NCI-H446 (cell line): Measurements from ENCODE around the gene ZDHHC4.

Source experiments
- DNase-seq, 2 experiments: peaks; one replicate each; lab custom pipeline; 2025; lab: John Stamatoyannopoulos, UW

Gene ZDHHC4

DNA sequence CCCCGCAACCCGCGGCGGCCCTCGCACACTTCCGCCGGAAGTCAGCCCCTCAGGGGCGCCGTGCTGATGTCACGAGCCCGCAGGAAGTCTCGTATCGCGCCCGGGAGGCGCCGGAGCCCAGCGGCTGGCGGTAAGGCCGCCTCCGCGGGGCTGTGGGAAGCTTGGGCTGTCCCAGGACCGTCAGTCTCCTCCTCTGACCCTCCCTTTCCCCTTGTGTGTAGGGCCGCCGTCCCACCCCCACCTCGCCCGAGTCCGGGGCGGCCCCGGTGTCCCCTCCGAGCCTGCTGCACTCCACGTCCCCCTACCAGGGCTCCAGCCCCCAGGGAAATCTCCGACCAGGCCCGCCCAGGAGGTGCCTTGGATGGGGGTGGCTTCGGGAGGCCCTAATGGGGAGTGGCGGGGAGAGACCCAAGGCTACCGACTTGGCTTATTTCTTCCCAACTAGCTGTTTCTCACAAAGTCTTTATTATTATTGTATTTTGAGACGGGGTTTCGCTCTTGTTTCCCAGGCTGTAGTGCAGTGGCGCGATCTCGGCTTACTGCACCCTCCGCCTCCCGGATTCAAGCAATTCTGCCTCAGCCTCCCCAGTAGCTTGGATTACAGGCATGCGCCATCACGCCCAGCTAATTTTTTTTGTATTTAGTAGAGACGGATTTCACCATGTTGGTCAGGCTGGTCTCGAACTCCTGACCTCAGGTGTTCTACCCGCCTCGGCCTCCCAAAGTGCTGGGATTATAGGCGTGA, at the start of gene ZDHHC4:
Gene ZDHHC4 (plus strand): TSS at position 86 of the 745 bp plus-strand sequence. CDS start 3,108 bp downstream, outside the sequence.
- peak; percentile 87 to 95 for DNase-seq

DNA sequence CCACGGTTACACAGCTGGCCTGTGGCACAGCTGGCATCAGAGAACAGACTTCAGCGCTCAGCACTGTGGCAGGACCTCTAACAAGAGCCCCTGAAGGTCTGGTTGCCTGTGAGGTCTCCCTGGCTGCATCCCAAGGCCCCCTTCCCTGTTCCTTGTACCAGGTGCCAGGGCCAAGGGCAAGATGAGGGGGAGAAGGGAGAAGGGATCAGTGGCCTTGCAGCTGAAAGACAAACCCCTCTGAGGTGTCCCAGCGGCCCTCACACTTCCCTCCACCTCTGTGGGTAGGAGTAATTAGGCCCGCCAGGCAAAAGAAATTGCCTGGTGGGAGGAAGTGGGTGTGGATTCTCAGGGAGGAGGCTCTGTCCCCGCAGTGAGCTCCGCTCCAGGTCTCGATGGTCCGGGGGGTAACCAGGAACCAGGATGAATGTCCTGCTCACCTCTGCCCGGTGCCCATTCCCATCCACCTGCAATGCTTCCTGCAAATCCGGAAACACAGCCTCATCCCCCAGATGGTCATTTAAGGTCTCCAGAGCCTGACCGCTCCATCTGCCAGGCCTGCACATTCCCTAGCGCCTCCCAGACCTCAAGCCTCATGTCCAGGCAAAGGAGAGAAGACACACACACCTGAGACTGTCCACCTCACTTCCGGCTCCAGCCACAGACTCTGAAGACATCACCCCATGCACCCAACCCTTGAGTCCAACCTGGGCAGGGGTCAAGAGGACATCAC, 48.7 kb upstream of the ZDHHC4 start:
- no peak for DNase-seq

DNA sequence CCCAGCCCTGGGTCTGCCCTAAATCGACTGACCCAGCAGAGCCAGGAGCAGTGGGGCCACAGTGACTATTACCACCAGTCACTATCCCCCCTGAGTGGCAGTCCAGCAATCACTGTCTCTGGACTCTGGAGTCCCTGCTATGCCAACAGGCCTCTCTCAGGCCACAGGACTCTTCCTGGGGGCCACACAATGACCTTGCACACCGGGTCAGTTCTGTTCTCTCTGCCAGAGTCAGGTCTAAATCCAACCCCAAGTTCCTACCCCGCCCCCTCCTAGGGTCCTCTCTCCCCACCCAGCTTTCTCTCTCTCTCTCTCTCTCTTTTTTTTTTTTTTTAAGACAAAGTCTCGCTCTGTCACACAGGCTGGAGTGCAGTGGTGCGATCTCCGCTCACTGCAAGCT, 47.6 kb upstream of the ZDHHC4 start:
- no peak for DNase-seq

DNA sequence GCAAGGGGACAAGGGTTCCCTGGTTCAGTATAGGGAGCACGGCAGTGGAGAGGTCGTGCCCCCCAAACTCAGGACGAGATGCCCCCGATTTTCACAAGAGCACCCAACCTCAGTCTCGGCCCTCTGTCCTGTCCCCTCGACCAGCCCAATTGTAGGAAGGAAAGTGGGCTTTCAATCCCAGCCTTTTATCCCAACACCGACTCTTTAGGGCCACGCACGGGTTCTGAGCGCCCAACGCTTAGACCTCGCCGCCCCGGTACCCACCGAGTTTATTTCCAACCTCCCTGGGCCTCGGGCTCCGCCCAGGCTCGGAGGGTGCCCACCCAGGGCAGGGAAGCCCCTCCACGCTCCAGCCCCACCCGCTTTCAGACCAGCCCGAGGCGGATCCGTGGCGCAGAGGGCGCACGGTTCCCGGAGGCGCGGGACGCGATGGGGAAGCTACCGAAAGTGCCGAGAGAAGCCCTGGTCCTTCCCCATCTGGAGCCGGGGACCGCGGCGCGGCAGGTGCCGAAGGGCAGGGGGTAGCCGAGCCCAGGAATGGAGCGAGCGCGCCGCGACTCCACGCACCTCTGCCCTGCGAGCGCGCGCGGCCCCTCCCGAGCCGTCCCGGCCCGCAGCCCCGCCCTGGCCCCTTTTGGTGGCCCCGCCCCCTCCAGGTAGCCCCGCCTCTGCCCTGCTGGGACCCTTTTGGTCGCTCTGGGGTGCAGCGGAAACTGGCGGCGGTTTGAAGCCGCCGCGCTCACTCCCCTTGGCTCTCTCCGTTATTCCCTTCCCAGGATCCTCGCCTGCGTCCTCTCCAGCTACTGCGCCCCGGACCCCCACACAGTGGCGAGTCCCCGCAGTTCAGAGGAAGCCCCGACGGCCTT, 46.4 kb upstream of the ZDHHC4 start:
- DNase-seq, result no peak

DNA sequence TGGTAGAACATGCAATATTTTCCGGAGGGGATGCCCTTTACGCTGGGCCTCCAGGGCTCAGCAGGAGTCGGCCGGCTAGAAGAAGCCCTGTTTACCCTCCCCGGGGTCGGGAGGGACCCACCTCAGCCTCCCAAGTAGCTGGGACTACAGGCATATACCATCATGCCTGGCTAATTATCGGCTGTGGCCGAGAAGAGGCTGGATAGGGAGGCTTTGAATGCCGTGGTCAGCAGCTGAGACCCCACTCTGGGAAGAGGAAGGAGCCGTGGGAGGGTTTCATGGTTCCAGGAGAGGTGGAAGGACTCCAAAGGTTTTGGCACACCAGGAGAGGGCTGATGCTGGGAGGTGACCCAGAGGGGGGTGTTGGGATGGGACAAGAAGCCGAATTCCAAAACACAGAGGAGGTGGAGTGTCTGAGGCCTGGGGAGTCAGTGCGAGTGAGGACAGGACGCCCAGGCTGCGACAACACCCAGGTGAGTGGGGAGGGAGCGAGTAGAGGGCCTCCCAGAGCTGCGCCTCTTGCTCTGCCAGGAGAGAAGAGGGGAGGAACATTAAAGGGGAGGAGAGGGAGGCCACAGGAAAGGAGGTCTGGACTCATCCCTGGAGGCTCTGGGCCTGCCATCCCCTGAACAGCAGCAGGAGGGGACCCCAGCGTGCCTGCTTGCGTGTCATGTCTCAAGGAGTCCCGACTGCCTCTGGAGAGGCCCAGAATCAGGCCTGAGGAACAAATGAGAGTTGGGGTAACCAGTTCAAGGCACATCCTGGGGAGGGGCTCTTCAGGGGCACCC, 45.6 kb upstream of the ZDHHC4 start:
- no peak for DNase-seq

DNA sequence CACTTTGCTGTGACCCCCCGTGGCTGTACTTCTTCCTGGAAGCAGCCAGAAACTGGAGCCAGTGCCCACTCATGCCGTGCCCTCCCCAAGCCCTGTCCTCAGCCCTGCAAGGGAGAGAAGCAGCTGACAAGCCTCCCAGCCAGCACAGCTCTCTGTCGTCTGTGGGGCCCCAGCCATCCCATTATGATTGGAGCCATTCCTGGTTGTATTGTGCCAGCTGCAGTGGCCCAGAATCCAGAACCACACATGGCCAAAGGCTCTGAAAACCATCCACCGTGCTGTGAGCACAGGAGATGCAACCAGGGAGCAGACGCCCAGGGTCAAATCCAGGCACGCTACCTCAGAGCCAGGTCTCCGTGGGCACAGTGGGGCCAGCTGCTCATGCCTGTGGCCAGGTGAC, 44.7 kb upstream of the ZDHHC4 start:
- DNase-seq, result no peak

DNA sequence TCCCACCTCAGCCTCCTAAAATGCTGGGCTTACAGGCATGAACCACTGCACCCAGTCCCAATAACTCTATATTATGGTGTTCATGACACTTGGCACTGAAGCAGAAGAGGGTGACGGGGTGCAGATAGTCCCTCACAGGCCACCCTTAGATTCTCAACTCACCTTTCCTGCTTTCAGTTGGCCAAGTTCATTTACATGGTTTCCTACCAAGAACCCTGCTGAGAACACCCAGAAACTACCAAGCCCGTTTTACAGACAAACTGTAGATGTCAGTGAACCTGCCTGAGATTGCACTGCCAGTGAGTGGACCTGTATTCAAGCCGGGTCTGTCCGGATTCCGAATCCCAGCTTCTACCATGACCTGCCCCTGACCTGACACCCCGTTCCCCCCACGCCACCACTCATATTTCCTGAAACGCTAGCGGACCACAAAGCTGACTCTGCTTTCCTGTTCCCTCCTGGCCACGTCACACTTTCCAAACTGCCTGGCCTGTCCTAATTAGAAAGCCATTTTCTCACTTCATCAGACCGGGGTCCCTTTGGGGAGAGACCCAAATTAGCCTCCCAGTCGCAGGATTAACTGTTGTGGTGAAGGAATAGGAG, 43.3 kb upstream of the ZDHHC4 start:
- DNase-seq, result no peak

DNA sequence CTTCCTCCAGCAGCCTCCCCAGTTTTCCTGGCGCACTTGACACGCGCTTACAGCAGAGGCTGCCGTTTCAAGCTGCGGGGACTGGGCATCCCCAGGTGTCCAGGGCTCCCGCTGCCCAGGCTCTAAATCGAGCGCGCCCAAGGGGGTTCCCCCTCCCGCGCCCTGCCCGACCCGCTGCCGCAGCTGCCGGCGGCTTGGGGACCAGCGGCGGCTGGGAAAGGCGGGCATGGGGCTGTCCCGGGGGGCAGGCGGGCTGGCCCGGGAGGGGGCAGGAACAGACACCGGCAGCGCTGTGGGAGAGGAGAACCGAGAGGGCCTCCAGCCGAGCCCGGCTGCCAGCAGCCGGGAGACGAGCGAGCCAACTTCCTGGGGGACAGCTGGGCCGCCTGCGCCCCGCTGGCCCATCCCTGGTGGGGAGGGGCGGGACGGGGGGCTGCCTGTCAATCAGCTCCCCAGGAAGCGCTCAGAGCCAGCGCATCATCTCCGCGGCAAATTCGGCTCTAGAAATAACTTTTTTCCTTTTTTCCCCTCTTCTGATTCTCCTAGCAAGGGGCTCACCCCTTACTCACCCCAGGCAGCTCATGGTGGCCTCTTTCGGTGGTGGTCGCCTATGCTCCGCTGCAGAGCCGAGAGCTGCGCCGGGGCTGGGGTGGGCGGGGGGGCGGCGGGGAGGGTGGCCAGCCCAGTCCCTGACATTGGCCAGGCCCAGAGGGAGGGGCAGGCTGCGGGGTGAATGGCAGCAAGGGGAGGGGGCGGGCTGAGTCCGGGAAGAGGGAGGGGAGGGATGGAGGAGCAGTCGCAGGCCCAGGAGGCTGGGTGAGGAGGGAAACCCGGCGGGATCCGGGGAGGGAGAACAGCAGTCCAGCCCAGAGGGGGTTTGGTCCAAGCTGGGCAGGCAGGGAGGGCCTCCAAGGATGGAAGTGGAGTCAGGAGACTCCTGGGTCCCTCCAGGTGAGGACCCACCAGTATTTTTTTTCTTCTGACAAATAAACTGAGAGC, 40.7 kb upstream of the ZDHHC4 start:
- DNase-seq, result peak; percentile 32 to 69

DNA sequence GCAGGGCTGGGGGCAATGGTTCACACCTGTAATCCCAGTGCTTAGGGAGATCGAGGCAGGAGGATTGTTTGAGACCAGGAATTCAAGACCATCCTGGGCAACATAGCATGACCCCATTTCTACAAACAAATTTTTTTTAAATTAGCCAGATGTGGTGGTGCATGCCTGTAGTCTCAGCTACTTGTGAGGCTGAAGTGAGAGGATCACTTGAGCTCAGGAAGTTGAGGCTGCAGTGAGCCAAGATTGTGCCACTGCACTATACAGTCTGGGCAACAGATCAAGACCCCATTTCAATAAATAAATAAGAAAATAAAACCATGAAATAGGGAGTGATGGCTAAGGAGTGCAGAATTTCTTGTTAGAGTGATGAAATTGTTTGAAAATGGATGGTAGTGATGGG, 34.9 kb upstream of the ZDHHC4 start:
- DNase-seq, result no peak

DNA sequence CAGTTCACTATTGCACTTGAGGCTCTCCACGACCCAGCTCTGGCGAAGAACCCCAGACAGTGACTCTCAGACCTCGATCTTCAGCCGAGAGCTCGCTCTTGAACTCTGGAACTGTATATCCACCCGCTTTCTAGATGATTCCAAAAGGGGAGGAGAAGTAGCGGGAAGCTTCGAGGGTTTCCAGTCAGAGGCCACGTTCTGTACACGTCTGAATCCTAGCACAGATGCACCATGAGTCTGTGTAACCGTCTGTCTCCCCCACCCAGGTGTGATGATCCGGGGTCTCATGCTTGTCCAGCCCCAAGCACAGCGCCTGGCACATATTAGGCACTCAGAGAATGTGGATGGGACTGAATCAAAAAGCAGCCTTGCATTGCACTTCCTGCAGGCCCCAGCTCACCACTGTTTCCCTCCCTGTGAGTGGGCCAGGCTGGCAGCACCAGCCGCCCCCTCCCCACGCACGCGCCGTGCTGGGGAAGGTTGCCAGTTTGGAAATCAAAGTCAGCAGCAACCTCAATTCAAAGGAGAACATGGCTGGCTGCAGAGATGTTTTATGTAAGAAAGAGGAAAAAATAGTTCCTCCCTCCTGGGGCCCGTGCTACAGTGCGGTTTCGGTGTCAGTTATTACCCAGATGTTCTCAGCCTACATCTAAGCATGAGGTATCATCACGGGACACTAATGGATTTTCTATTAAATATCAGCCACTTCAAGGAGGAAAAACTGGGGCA, 31.7 kb upstream of the ZDHHC4 start:
- no peak for DNase-seq

DNA sequence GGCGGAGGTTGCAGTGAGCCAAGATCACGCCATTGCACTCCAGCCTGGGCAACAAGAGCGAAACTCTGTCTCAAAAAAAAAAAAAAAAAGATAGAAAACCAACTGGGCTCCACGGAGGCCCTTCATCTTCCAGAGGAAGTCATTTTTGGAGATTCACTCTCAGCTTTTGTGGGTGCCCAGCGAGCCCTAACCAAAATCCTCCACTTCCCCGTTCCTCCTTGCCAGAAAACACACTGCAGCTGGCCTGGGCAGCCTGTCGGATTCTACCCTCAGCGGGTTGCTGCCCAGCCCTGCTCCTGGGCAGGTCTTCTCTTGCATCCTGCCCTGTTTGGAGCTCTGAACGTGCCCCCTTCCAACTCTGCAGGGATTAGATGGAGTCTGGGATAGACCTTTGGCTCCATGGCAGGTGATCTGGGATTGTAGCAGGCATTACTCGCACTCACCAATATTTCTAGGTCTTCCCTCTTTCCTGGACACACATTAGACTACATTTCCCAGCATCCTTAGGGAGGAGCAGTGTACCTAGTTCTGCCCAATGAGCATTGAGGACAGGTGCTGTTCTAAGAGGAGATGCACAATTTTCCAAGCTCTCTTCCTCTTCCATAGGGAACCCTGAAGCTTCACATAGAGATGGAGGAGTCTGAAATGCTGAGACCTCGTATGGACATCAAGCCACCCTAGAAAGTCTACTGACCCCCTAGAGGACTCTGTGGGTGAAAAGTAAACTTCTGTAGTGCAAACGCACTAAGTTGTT, 30.6 kb upstream of the ZDHHC4 start:
- DNase-seq, result no peak

DNA sequence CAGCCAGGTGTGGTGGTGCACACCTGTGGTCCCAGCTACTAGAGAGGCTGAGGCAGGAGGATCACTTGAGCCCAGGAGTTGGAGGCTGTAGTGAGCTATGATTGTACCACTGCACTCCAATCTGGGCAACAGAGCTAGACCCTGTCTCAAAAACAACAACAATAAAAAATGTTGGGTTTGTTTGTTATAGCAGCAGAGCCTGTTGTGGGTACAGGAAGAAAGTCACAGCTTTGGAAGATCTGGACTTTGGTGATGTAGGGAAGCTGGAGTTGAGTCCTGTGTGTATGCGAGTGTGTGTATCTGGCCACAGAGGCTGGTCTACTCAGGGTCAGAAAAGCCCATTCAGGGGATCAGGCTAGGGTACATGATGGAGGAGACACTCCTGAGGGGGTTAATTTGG, 29.9 kb upstream of the ZDHHC4 start:
- no peak for DNase-seq

DNA sequence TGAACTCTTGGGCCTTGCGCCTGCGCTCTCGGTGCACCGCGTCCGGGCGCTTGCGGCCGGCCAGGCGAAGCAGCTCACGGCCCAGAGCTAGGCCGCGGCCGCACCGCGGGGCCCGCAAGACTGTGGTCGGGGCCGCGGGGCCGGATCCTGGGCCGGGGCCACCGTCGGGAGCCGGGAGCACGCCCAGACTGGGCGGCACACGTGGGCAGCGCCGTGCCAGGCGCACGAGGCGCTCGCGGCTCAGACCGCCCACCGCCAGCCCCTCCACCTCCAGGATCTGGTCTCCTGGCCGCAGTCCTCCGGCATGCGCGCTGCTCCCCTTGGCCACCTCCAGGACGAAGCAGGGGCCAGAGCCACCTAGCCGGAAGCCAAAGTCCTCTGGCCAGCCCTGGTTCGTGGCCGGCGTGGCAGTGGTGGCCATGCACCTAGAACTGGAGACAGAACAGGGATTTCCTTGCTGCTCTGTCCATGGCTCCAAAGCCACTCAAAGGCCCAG, 26.2 kb upstream of the ZDHHC4 start, which contains the start of gene GRID2IP:
Gene GRID2IP (minus strand): TSS at position 446 of the 496 bp plus-strand sequence. CDS start 25 bp downstream, at position 421.
- no peak for DNase-seq

DNA sequence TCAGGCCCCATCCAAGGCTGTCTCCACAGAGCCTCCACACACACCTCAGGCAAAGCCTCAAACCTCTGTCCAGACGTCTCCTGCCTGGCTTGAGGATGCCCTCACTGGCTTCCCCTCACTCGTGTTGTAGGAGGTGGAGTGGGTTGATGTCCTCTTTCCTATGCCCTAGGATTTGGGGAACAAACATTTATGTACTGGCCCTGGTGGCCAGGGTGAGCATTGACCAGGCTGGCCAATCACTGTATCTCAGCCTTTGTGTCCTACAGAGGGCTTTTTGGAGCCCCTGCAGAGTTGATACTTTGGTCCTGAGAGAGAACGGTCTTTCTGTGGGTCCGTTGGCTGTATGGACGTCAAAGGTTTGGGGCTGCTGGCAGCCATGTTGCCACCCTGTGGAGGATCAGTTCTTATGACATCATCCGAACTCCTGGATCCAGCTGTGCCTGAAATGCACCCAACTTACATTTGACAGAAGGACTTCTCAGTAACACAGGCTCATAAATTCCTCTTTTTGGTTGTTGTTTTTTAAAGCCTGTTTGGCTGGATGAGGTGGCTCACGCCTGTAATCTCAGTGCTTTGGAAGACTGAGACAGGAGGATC, 23.7 kb upstream of the ZDHHC4 start:
- no peak for DNase-seq

DNA sequence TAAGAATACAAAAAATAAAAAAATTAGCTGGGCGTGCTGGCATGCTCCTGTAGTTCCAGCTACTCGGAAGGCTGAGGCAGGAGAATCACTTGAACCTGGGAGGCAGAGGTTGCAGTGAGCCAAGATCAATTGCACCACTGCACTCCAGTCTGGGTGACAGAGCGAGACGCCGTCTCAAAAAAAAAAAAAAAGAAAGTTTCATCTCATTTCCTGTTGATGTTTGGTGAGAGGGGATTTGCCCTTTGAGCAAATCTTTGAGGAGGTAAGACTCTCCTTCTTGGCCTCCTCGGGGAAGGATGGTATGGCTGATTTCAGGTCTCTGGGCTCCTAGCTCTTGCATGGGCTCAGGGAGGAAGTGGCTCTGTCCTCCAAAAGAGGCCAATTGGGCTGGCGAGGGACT, 22.4 kb upstream of the ZDHHC4 start:
- DNase-seq, result no peak

DNA sequence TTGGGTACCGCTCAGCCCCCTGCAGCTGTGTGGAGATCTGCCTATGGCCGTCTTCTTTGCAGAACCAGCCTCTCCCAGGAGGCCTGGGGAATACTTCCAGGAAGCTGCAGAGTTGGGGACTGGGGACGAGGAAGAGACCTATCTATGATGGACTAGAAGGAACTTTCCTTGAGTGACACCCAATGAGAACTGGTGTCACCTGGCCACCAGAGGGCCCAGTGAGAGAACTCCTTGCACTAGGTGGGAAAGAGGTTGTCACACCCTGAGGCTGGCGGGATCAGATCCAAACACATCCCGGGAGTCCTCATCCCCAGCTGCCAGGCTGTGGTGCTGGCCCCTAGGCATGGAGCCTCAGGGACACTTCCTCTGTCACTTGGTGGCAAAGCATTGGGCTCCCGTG, 21.1 kb upstream of the ZDHHC4 start:
- no peak for DNase-seq

DNA sequence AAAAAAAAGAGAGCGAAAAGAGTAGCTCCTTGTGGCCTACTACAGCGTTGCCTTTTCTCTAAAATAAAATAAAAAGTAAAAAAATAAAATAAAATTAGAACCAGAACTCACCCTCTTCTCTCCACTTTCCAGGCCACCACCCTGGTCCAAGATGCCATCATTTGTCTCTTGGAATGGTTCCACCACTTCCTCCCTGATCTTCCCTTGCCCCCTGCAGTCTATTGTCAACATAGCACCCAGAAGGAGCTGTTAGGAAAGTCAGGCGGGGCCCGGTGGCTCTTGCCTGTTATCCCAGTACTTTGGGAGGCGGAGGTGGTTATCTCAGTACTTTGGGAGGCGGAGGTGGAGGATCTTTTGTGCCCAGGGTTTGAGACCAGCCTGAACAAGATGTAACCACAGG, 18.4 kb upstream of the ZDHHC4 start:
- DNase-seq, result peak; percentile 16 to 57

DNA sequence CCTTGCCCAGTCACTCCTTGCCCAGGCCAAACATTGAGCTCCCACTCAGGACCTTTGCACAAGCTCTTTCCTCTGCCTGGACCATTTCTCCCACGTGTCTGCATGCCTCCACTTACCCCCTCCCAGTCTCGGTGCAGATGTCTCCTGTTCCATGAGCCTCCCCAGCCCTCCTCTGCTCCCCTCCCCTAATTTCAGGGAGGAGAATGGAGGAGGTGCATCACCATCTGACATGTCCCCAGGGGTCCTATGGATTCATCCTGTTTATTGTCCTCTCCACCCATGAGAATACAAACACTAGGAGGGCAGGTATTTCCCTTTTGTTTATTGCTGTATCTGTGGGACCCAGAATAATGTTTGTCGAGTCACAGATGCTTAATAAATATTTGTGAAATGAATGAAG, 17.4 kb upstream of the ZDHHC4 start:
- no peak for DNase-seq
